ENCODE measurements around the gene KLK2. TPM values are rescaled to one million over a fixed set of nuclear protein-coding genes. Genes with fewer than 3 reads are reported as not detected.

KLK2 gene
- total RNA-seq, 1 experiment from 2014 or later: not detected

GRCh38 chr19:50833802-50834167, 39.5 kb upstream of the KLK2 start:
- no peaks in the 10 kb centered on the region for H3K9me3 ChIP-seq (ENCODE audit: control insufficient read depth, insufficient read depth, low read depth, low read length)
- intact Hi-C loops (cut with micrococcal nuclease; ENCODE audit: unreplicated experiment) (no loop called here), in situ Hi-C loops (cut with HindIII; ENCODE audit: low pct_unique_long_range_greater_than_20kb, low sequenced_read_pairs) (no loop called here)
- H3K4me3 ChIP-seq (ENCODE audit: low read depth in 2 of 2, low read length in 2 of 2): no peak overlapping the region
- TF ChIP-seq POLR2AphosphoS5 (IDR thresholded peaks at IDR 0.05; ENCODE audit: low read depth, low read length): no peak
- TF ChIP-seq SIN3A (IDR thresholded peaks at IDR 0.05; ENCODE audit: borderline replicate concordance, insufficient read depth, low read depth, low read length): no peak
- TF ChIP-seq CTCF (IDR thresholded peaks at IDR 0.05): no peak
- no peak for TF ChIP-seq REST (IDR thresholded peaks at IDR 0.05; ENCODE audit: insufficient read depth in 1 of 2, low read depth in 2 of 2, low read length in 1 of 2)
- TF ChIP-seq TCF7L2 (IDR thresholded peaks at IDR 0.05; ENCODE audit: low read depth, low read length): no peak
- CTCF ChIA-PET: no interaction called here
- no peak for ATAC-seq
- H3K27ac ChIP-seq (ENCODE audit: low read length): no peak overlapping the region
- no TSS peak for BruUV-seq (replicated peaks)
- no peaks in the 10 kb centered on the region for H3K36me3 ChIP-seq (ENCODE audit: control insufficient read depth, insufficient read depth, low read length)
- no peak for DNase-seq (ENCODE audit: low read depth, low spot score)
- POLR2A ChIA-PET: no interaction called here
- no peaks in the 10 kb centered on the region for H3K27me3 ChIP-seq (ENCODE audit: control insufficient read depth, insufficient read depth, low read length)
- H3K4me1 ChIP-seq (ENCODE audit: control insufficient read depth, insufficient read depth, low read length): no peaks in the 10 kb centered on the region

GRCh38 chr19:50835103-50835784, 38.0 kb upstream of the KLK2 start:
- Histone ChIP-seq H3K9me3 (ENCODE audit: control insufficient read depth, insufficient read depth, low read depth, low read length) (no peaks in the 10 kb centered on the region), H3K27me3 (ENCODE audit: control insufficient read depth, insufficient read depth, low read length) (no peaks in the 10 kb centered on the region), H3K27ac (ENCODE audit: low read length) (no peak overlapping the region), H3K36me3 (ENCODE audit: control insufficient read depth, insufficient read depth, low read length) (no peaks in the 10 kb centered on the region), H3K4me3 (ENCODE audit: low read depth in 2 of 2, low read length in 2 of 2) (peak overlapping the region; percentile 51 to 63), H3K4me1 (ENCODE audit: control insufficient read depth, insufficient read depth, low read length) (no peaks in the 10 kb centered on the region)
- CTCF ChIA-PET: no interaction called here
- no peak for DNase-seq (ENCODE audit: low read depth, low spot score)
- in situ Hi-C loops (cut with HindIII; ENCODE audit: low pct_unique_long_range_greater_than_20kb, low sequenced_read_pairs) (no loop called here), intact Hi-C loops (cut with micrococcal nuclease; ENCODE audit: unreplicated experiment) (no loop called here)
- no peak for TF ChIP-seq REST (IDR thresholded peaks at IDR 0.05; ENCODE audit: insufficient read depth in 1 of 2, low read depth in 2 of 2, low read length in 1 of 2)
- TF ChIP-seq POLR2AphosphoS5 (IDR thresholded peaks at IDR 0.05; ENCODE audit: low read depth, low read length): no peak
- TF ChIP-seq SIN3A (IDR thresholded peaks at IDR 0.05; ENCODE audit: borderline replicate concordance, insufficient read depth, low read depth, low read length): no peak
- TF ChIP-seq TCF7L2 (IDR thresholded peaks at IDR 0.05; ENCODE audit: low read depth, low read length): no peak
- TF ChIP-seq CTCF (IDR thresholded peaks at IDR 0.05): no peak
- ATAC-seq: peak; percentile 52
- POLR2A ChIA-PET: no interaction called here
- no TSS peak for BruUV-seq (replicated peaks)

Measured in Panc1 (cell line).